GM19023 (cell line): ENCODE data around the gene GRK6.
A peak's percentile ranks its signal among the peaks of the same experiment; 100 is the strongest.
"Not testable (repeated sequence)": the region's sequence is repeated elsewhere in the genome, so short reads cannot be mapped to it uniquely, and the experiment has no call there.

Experiments used
- ATAC-seq: cut with Tn5 transposase; IDR thresholded peaks from one replicate; pipeline ENCODE4 v1.9.1; 2021; ENCODE audit warnings: mild to moderate bottlenecking, moderate library complexity; ENCODE audit not compliant: unreplicated experiment

The GRK6 gene

DNA sequence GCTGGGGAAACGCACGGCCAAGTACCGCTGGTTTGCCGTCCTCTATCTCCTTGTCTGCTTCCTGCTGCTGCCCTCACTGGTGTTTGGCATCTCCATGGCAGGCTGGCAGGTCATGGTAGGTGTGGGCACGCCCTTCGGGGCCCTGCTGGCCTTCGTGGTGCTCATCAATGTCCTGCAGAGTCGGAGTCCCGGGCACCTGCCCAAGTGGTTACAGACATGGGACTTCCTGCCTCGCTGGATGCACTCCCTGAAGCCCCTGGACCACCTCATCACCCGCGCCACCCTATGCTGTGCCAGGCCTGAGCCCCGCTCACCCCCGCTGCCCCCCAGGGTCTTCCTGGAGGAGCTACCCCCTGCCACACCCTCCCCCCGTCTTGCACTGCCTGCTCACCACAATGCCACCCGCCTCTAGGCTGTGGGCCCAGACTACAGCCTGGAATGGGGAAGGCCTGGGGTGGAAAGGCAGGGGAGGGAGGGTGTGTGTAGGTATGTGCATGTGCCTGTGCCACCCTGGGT lies 28.5 kb upstream of the GRK6 start:
- ATAC-seq: no peak

- no peak for ATAC-seq
Observed at GRCh38 chr5:177399997-177400868, 26.2 kb upstream of the GRK6 start, which contains the start of gene PFN3. Gene PFN3, minus strand, starts transcription at chr5:177400661. Its CDS starts 85 bp downstream, at chr5:177400576.

DNA sequence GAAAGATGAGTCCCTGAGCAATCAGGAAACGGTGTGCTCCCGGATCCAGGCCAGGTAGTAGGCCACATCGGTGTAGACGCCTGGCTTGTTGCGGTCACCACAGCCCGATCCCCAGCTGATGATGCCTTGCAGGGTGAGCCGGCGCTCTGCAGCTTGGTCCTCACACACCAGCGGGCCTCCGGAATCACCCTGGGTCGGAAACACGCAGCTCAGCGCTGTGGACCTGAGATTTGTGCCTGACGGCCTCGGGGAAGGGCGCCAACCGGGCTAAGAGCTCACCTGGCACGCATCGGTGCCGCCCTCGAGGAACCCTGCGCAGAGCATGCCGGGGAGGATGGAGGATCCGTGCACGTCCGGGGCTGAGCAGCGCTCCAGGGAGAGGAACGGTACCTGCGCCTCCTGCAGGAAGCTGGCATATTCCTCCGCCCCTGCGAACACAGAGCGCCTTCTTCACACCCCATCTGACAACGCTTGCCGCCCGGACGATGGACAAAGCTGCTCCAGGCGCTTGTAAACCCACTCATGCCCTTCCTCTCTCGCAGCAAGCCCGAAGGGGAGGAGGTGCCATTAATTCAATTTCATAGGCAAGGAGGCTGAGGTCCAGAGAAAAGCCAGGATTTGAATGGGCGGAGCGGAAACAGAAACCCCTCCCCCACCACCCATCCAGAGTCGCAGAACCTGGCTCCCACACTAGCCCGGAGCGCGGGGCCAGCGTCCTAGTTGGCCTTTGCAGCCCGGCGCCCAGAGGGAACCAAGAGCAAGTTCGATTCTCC lies 24.0 kb upstream of the GRK6 start:
- no peak for ATAC-seq

DNA sequence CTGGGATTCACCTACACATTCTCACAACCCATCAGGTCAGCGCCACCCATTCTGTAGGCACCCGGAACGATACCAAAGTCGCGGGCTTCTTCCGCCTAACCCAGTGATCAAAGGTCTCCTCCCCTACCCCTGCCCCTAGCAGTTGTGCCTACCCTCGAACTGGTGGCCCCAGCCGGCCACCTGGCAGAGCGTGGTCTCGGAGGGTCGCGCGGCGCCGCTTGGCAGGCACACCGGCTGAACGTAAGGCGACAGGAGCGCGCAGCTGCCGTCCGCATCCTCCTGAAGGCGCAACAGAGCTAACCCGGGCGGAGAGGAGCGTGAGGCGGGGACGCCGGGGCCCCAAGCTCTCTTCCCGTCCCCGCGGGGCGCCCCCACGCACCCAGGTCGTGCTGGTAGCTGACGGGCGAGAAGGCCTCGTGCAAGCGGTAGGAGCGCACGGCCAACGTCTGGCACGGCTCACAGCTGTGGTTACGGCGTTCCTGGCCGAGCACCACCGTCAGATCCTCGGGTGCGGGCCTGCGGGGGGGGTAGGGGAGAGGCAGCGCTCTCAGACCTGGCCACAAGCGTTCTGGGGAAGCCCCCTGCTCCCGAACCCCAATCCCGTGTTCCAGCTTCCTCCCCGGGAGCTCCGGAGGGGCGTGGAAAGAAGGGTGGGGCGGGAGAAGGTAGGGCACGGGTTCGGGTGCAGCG lies 23.2 kb upstream of the GRK6 start:
- ATAC-seq: peak; percentile 15

DNA sequence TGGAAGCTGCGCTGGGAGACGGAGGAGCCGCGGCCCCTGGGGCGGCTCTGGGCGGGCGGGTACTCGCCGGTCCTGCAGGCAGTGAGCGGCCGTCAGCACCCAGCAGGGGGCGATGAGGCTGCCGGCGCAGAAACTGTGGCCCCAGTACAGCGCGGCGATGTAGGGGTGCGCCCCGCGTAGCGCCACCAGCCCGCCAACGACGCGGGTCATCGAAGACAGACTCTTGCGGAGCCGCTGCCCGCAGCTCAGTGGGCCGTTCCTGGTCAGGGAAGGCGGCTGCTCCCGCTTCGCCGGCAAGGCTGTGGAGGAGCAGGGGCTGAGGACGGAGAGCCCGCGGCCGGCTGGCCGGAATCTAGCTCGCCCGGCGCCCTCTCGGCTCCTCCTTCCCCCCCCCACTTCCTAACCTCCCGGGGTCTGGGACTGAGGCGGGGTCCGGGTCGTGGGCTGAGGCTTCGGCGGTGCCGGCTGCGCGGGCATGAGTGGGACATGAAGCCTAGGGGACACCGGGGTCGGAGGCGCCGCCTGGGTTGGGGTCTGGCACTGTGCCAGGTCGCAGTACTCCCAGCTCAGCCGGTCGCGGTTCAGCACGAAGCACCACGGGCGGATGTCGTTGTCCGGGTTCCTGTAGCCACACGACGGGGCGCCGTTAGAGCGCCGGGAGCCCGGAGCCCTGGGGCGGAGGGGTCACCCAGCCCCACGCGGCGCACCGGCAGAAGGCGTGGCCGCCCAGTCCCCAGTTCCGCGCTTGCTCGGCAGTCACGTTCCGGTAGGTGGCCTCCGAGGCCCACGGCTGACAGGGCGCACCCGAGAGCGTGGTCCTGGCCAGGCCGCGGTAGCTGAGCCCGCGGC lies 22.5 kb upstream of the GRK6 start:
- ATAC-seq: peak; percentile 78

DNA sequence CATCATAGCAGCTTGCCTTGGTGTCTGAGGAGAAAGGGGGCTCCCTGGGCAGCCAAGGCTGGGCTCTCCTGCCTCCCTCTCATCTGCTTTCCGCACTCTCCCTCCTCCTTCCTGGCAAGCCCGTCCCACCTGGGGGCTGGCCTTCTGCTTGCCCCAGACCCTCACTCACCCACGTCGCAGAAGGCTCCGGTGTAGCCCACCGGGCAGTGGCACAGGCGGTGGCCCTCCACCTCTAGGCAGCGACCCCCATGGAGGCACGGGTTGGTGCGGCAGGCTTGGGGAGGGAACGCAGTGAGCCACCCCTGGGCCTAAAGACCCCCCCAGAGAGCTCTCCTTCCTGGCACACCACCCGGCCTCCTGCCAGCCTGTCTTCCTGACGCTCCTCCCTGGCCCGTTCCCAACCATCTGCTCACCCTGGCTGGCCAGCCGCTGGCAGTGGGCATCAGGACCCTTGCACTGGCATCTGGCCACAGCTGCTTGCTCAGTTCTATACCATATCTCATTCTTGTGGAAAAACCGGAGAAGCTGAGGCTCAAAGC lies 21.8 kb upstream of the GRK6 start:
- ATAC-seq: no peak

DNA sequence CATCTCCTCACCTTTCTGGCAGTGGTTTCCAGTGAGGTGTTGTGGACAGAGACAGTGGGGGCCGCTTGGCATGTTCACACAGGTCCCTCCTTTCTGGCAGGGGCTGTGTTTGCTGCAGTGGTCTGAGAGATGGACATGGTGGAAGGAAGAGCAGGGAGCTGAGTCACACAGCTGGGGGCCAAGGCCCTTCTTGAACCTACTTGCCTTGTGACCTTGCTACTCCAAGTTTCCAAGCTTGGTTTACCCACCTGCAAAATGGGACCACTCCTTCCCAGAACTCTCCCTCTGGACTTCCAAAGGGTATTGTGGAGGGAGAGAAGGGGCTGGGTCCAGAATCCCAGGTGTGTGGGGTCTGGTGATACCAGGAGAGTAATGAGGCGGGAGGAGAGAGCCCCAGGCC lies 21.2 kb upstream of the GRK6 start:
- no peak for ATAC-seq

GRCh38 chr5:177405805-177406204 lies 20.7 kb upstream of the GRK6 start:
- ATAC-seq: no peak

DNA sequence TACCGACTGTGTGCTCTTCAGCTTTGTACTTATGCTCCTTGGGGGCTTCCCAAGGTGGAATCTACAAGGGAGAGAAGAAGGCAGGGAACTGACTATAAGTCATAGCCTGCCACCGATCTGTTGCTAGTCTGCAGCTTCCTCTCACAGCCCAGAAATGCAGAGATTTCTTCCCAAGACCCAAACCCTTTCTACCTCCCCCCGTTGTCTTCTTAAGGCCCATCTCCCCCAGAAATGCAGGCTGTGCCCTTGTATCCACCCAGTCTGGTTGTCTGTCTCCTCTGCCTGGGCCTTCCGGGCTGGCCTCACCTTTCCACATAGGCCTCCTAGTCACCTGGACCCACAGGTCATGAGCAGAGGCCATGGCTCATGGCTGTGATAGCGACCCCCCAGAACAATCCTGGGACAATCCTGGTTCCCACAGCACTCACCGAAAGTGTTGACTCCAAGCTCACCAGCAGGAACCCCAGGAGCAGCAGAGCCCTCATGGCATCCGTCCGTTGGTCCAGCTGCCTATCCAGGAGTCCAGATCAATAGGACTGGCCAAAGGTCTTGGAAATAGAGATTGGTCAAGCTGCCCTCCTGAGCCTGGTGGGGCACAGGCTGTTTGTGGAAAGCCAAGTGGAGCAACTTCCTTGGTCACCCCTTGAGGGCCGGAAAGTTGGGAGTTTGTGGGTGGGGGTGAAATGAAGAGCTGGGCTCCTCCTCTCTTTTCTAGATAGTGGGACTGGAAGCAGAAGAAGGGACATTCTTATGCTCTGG lies 17.3 kb upstream of the GRK6 start, which contains the start of gene F12:
Gene F12, minus strand, starts transcription at position 522 of the 759 bp plus-strand sequence. Its CDS starts 37 bp downstream, at position 485.
- ATAC-seq: no peak

DNA sequence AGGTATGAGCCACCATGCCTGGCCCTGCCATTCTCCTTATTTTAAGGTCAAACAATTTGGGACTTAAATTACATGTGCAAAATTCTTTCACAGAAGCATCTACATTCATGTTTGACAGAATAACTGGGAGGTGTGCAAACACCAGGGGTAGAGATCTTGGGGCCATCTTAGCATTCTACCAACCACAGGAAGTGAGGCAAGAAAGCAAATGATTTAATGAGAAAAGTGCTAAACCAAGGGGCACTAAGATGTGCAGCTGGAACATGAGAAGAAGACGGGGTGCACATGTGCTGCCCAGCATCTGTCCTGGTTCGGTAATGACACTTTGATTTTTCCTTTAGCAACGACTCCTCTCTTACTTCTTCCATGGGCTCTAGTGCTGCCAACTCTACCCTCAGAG lies 15.9 kb upstream of the GRK6 start:
- no peak for ATAC-seq

- no peak for ATAC-seq
Observed at GRCh38 chr5:177412603-177413233, 13.8 kb upstream of the GRK6 start.

DNA sequence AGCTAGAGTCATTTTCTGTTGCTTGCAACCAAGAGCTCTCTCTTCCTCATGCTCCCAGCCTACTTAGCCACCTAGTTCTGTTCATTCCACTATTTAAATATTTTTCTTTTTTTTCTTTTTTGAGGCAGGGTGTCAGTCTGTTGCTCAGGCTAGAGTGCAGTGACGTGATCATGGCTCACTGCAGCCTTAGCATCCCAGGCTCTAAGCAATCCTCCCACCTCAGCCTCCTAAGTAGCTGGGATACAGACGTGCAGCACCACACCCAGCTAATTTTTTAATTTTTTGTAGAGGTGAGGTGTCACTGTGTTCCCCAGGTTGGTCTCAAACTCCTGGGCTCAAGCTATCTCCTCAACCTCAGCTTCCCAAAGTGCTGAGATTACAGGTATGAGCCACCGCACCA lies 12.0 kb upstream of the GRK6 start:
- no peak for ATAC-seq

- not testable (repeated sequence) for ATAC-seq
Observed at GRCh38 chr5:177417081-177417480, 9.4 kb upstream of the GRK6 start.

- ATAC-seq: no peak
Observed at GRCh38 chr5:177419046-177419445, 7.4 kb upstream of the GRK6 start.

DNA sequence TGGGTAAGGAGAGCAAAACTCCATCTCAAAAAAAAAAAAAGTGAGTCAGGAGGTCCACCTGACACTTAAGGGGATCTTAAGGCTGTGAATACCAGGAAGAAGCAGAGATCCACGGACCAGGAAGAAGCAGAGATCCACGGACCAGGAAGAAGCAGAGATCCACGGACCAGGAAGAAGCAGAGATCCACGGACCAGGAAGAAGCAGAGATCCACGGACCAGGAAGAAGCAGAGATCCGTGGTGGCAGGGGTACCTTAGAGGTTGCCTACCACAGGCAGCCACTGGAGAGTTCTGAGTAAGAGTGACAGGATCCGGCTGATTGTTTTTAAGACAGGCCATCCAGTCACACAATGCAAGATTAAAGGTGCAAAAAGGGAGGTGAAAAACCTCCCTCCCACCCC lies 6.0 kb upstream of the GRK6 start:
- ATAC-seq: not testable (repeated sequence)

- no peak for ATAC-seq
Observed at GRCh38 chr5:177421062-177421798, 5.2 kb upstream of the GRK6 start.

DNA sequence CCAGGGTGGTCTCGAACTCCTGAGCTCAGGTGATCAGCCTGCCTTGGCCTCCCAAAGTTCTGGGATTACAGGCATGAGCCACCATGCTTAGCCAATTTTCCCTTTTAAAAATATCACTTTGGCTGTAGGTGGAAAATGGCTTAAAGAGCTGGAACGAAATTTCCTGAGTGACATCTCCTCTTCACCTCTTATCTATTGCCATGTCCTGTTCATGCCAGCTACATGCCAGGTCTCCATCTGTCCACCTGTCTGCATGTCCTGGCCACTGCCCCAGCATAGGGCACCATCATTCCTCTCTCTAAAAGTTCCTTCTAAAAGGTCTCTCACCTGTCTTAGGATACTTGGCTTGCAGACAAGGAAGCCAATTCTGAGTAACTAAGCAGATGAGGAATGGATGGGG lies 2.8 kb upstream of the GRK6 start:
- no peak for ATAC-seq

- ATAC-seq: no peak
Observed at GRCh38 chr5:177425196-177425800, 1.2 kb upstream of the GRK6 start.
